Esophagus (tissue), 2 donors: ENCODE data around the gene HEXD. TPM values are rescaled to one million over a fixed set of nuclear protein-coding genes. Genes with fewer than 3 reads are reported as not detected.

Experiments
- H3K27ac ChIP-seq, 2 donors: one replicate each; pipeline ENCODE4 v1.5.1; 2013; ENCODE audit warnings: low read depth in 2 of 2, mild to moderate bottlenecking in 2 of 2, inconsistent platforms in 1 of 2, low read length in 1 of 2, moderate library complexity in 1 of 2
- H3K27me3 ChIP-seq, 2 donors: one replicate each; pipeline ENCODE4 v1.6.1; 2013; ENCODE audit warnings: low read length in 2 of 2, control low read depth in 1 of 2, mild to moderate bottlenecking in 1 of 2; ENCODE audit not compliant: insufficient read depth in 2 of 2, control insufficient read depth in 1 of 2
- H3K36me3 ChIP-seq, 2 donors: one replicate each; pipeline ENCODE4 v1.6.1; 2013; ENCODE audit warnings: low read length in 1 of 2; ENCODE audit not compliant: control insufficient read depth in 2 of 2, insufficient read depth in 2 of 2
- H3K4me1 ChIP-seq, 2 donors: one replicate each; pipeline ENCODE4 v1.6.1; 2013; ENCODE audit warnings: low read length in 1 of 2; ENCODE audit not compliant: control insufficient read depth in 2 of 2, insufficient read depth in 2 of 2
- H3K4me3 ChIP-seq, 2 donors: one replicate each; pipeline ENCODE4 v1.5.1; 2013; ENCODE audit warnings: low read length in 2 of 2, mild to moderate bottlenecking in 2 of 2, low read depth in 1 of 2, moderate library complexity in 1 of 2
- H3K9me3 ChIP-seq, 2 donors: one replicate each; pipeline ENCODE4 v1.6.1; 2013; ENCODE audit warnings: mild to moderate bottlenecking in 2 of 2, low read depth in 1 of 2, low read length in 1 of 2, moderate library complexity in 1 of 2; ENCODE audit not compliant: control insufficient read depth in 2 of 2, insufficient read depth in 1 of 2
- WGBS, 2 donors: extraction: QIAGEN DNeasy Blood & Tissue Kit; methylation state at CpG; one replicate each; pipeline ENCODE4 v1.1.7; 2013; 5-methylcytosine and 5-hydroxymethylcytosine counted together
- polyA plus RNA-seq, 2 donors: library from polyadenylated mRNA; stranded (reverse); fragments of 200-250 nt; gene quantifications; one replicate each; pipeline ENCODE4 v1.2.3, GENCODE V29; 2013
- donor health status: healthy with polysubstance abuse.
- donor health status: Bipolar disorder and iron deficiency.

The HEXD gene
- polyA plus RNA-seq, 2 donors: 24.0 to 46.5 TPM

GRCh38 chr17:82387705-82388106, 30.4 kb upstream of the HEXD start:
- peaks cover 0 to 13% of the 10 kb centered on the region in 2 donors for H3K27me3 ChIP-seq

GRCh38 chr17:82388223-82388921, 29.8 kb upstream of the HEXD start:
- Histone ChIP-seq H3K27ac (no peak overlapping the region), H3K27me3 (peaks cover 0 to 13% of the 10 kb centered on the region in 2 donors)
- WGBS, 2 donors: 59 to 69% methylated on average over 23 to 34 of the region's 34 CpGs

More at GRCh38 chr17:82387705-82388106, 30.4 kb upstream of the HEXD start:
- Histone ChIP-seq H3K4me3 (no peak overlapping the region), H3K27ac (no peak overlapping the region), H3K4me1 (peaks cover 2 to 26% of the 10 kb centered on the region in 2 donors), H3K9me3 (no peaks in the 10 kb centered on the region), H3K36me3 (peaks cover 0 to 14% of the 10 kb centered on the region in 2 donors)
- 60 to 64% methylated on average over 3 of the region's 3 CpGs for WGBS, 2 donors

DNA sequence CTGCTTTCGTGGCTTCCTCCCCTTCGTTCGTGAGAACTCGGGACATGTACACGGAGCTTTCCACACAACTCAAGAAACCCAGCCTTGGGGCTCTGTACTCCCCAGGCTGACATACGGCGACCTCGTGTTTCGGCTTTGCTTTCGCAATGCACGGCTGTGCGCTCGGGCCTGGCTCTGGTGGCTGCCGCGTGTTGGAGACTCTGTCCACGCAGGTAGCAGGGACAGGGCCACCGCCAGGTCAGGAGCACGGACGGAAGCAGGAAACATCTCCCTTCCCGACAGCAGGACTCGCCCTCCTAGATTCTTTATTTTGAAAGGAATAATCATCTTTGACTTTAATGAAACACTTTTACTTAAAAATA, 29.2 kb upstream of the HEXD start:
- WGBS, 2 donors: 84 to 85% methylated on average over 21 of the region's 21 CpGs
- Histone ChIP-seq H3K4me3 (no peak overlapping the region), H3K4me1 (peaks cover 2 to 26% of the 10 kb centered on the region in 2 donors), H3K36me3 (peaks cover 0 to 22% of the 10 kb centered on the region in 2 donors), H3K27me3 (peaks cover 0 to 13% of the 10 kb centered on the region in 2 donors), H3K9me3 (no peaks in the 10 kb centered on the region), H3K27ac (no peak overlapping the region)

More at GRCh38 chr17:82388223-82388921, 29.8 kb upstream of the HEXD start:
- H3K4me3 ChIP-seq: no peak overlapping the region
- H3K4me1 ChIP-seq: peaks cover 2 to 26% of the 10 kb centered on the region in 2 donors
- peaks cover 0 to 18% of the 10 kb centered on the region in 2 donors for H3K36me3 ChIP-seq
- H3K9me3 ChIP-seq: no peaks in the 10 kb centered on the region

- H3K27me3 ChIP-seq: peaks cover 0 to 13% of the 10 kb centered on the region in 2 donors
- WGBS, 2 donors: 74 to 80% methylated on average over 10 of the region's 10 CpGs
- peaks cover 0 to 22% of the 10 kb centered on the region in 2 donors for H3K36me3 ChIP-seq
- H3K4me1 ChIP-seq: peaks cover 2 to 22% of the 10 kb centered on the region in 2 donors
- no peaks in the 10 kb centered on the region for H3K9me3 ChIP-seq
- H3K27ac ChIP-seq: no peak overlapping the region
- no peak overlapping the region for H3K4me3 ChIP-seq
These were observed 28.8 kb upstream of the HEXD start for GRCh38 chr17:82389379-82389778.

DNA sequence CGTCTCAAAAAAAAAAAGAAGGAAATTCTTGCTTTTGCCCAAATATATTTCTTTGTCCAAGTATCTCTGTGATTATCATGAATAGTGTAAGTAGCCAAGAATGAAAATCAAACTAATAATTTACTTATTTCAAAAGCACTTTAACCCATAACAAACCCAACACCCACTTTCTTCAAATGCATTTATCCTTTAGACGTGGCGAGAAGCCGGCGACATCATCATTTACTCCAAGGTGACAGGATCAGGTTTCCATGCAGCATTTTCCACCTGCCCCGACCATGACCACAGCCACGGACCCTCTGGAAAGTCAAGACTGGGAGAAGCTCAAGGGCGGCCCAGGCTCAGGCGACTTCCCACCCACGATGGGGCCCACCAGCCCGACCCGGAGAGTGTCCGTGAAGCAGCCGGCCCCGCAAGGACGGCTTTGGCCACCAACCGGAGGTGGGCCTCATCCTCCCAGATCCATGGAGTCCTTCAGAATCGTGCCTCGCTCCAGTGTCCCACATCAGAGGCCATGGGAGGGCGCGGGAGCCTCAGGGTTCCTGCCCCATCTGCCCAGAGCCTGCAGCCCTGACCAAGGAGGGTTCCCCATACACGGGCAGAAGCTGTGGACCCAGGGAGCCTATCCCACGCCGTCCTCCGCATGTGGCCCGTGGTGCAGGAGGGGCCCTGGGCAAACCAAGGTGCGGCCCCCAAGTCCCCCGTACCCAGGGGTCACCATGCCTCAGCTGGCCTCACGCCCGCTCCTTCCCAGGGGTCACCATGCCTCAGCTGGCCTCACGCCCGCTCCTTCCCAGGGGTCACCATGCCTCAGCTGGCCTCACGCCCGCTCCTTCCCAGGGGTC, 27.9 kb upstream of the HEXD start:
- Histone ChIP-seq H3K27me3 (peaks cover 0 to 13% of the 10 kb centered on the region in 2 donors), H3K4me1 (peaks cover 2 to 15% of the 10 kb centered on the region in 2 donors), H3K4me3 (no peak overlapping the region), H3K9me3 (no peaks in the 10 kb centered on the region), H3K27ac (no peak overlapping the region), H3K36me3 (peaks cover 0 to 22% of the 10 kb centered on the region in 2 donors)
- WGBS, 2 donors: 95% methylated on average over 27 to 32 of the region's 34 CpGs

DNA sequence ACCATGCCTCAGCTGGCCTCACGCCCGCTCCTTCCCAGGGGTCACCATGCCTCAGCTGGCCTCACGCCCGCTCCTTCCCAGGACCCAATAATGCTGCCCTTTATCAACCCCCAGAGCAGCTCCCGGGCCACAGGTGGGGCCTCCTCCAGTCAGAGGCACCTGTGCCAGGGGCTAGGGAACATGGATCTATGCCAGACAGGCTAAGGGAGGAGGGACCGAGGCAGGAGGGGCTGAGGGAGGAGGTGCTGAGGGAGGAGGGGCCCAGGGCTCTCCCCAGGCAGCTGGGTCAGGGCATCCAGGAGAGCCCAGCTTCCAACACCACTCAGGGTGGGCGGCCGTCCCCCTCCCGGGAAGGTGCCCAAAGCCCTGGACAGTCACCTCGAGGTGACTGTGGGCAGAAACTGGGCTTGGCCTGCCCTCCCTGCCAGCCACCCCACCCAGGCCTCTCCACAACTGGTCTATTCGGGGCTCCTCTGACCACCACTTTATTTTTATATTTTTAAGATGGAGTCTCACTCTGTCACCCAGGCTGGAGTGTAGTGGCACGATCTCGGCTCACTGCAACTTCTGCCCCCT, 27.2 kb upstream of the HEXD start:
- peaks cover 2 to 15% of the 10 kb centered on the region in 2 donors for H3K4me1 ChIP-seq
- peaks cover 0 to 8% of the 10 kb centered on the region in 2 donors for H3K27me3 ChIP-seq
- H3K4me3 ChIP-seq: no peak overlapping the region
- H3K36me3 ChIP-seq: peaks cover 0 to 22% of the 10 kb centered on the region in 2 donors
- no peaks in the 10 kb centered on the region for H3K9me3 ChIP-seq
- no peak overlapping the region for H3K27ac ChIP-seq
- 87 to 90% methylated on average over 12 to 13 of the region's 13 CpGs for WGBS, 2 donors

GRCh38 chr17:82391496-82392066, 26.6 kb upstream of the HEXD start:
- H3K9me3 ChIP-seq: no peaks in the 10 kb centered on the region
- 95% methylated on average over 23 of the region's 23 CpGs for WGBS, 2 donors
- H3K4me3 ChIP-seq: no peak overlapping the region
- H3K27ac ChIP-seq: no peak overlapping the region
- H3K27me3 ChIP-seq: peaks cover 0 to 8% of the 10 kb centered on the region in 2 donors
- H3K4me1 ChIP-seq: peaks cover 2 to 13% of the 10 kb centered on the region in 2 donors
- peaks cover 0 to 22% of the 10 kb centered on the region in 2 donors for H3K36me3 ChIP-seq

DNA sequence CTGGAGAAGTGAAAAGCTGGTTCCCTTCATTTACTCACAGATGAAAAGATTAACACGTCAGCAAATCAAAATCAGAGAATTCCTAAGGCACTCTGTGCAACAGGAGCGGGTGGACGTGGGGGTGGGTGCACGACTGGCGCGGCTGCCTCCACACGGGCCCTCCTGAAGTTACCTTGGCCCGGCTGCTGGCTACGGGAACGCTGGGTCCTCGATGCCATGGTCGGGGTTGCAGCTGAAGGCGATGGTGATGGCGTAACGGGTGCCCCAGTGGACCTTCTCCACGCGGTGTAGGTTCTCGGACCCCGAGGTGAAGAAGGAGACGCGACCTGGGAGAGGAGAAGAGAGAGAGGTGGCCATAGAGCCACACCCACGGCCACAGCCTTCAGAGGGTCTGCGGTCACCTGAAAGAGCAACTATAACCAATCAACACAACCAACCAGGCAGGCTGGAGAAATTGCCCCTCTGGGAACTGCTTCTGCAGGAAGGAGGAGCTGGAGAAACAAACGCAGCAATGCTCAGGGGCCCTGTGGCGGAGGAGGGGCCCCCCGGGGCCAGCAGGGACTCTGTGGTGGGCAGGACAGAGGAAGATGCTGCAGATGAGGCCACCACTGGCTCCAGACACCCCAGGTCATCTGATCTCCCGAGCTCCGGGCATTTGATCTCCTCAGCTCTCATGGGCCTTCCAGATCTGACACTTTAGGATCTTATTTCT, 25.8 kb upstream of the HEXD start:
- WGBS, 2 donors: 92 to 94% methylated on average over 28 of the region's 28 CpGs
- Histone ChIP-seq H3K4me1 (peaks cover 0 to 5% of the 10 kb centered on the region in 2 donors), H3K4me3 (no peak overlapping the region), H3K9me3 (no peaks in the 10 kb centered on the region), H3K27ac (no peak overlapping the region), H3K27me3 (peaks cover 0 to 3% of the 10 kb centered on the region in 2 donors), H3K36me3 (peaks cover 0 to 22% of the 10 kb centered on the region in 2 donors)
